H4 (cell line): ENCODE measurements around the gene C16orf96. TPM values are rescaled to one million over a fixed set of nuclear protein-coding genes. Genes with fewer than 3 reads are reported as not detected.

Source experiments
- DNase-seq: peaks from one replicate; pipeline ENCODE4 v3.0.0-alpha.2; 2015; ENCODE audit warnings: low spot score
- total RNA-seq: library from RNA; depleted of rRNA; stranded (reverse); fragments of >200 nt; shearing (Covaris generic); gene quantifications from 2 replicates; pipeline ENCODE4 v1.2.3, GENCODE V29; 2014

Gene C16orf96
- total RNA-seq, 1 experiment from 2014 or later, result not detected

GRCh38 chr16:4601036-4601863 lies 45.1 kb downstream of the C16orf96 start:
- no peak for DNase-seq

DNA sequence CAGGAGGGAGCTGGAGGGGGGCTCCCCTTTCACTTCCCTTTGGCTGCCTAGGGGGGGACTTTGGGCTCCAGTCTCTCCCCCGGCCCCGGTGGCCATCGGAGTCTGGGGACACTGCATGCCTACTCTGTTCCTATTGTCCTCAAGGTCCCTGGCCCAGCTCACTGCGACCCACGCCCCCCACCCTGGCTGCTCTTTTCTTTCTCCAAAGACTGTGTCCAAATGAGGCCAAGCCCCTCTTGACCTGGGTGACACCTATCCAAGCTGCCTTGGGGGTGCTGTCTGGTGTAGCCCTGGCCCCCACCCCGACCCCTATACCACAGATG lies 45.7 kb downstream of the C16orf96 start:
- DNase-seq, result no peak

GRCh38 chr16:4602331-4602730 lies 46.2 kb downstream of the C16orf96 start:
- no peak for DNase-seq

- DNase-seq, result no peak
Measured at GRCh38 chr16:4603624-4604170, 47.6 kb downstream of the C16orf96 start.

DNA sequence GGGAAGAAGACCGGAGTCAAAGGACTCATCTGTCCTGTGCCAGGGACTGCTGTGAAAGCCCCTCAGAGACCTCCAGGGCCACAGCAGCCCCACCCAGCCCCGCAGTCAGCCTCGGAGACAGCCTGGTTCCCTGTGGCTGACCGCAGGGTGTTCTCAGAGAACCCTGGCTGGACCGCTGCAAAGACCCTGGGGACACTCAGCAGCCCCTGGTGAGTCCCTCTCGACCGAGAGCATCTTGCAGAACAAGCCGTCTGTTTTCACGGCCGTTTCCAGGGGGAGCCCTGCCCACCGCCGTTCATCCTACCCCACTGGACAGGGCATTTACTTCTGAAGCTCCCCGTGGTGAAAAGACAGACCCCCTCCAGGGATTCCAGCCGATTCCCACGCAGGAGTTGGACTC lies 48.3 kb downstream of the C16orf96 start:
- no peak for DNase-seq

DNA sequence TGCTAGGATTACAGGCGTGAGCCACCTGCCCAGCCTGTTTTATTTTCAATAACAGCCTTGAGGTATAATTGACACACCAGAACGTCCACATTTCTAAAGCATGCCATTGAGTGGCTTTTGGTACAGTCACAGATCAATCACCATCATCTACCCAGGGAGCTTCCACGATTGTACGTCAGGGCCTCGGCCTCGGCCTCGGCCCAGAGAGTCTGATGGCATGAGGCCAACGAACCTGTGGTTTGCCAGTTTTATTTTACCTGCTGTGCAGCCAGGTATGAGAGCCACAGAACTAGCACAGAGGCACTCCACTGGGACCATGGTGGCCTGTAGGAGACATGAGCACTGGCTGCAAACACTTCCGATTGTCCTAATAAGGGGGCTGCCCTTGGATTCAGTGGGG lies 50.2 kb downstream of the C16orf96 start:
- DNase-seq, result no peak

- DNase-seq, result no peak
Measured at GRCh38 chr16:4607841-4608703, 51.9 kb downstream of the C16orf96 start.

GRCh38 chr16:4608704-4608980 lies 52.5 kb downstream of the C16orf96 start:
- no peak for DNase-seq

DNA sequence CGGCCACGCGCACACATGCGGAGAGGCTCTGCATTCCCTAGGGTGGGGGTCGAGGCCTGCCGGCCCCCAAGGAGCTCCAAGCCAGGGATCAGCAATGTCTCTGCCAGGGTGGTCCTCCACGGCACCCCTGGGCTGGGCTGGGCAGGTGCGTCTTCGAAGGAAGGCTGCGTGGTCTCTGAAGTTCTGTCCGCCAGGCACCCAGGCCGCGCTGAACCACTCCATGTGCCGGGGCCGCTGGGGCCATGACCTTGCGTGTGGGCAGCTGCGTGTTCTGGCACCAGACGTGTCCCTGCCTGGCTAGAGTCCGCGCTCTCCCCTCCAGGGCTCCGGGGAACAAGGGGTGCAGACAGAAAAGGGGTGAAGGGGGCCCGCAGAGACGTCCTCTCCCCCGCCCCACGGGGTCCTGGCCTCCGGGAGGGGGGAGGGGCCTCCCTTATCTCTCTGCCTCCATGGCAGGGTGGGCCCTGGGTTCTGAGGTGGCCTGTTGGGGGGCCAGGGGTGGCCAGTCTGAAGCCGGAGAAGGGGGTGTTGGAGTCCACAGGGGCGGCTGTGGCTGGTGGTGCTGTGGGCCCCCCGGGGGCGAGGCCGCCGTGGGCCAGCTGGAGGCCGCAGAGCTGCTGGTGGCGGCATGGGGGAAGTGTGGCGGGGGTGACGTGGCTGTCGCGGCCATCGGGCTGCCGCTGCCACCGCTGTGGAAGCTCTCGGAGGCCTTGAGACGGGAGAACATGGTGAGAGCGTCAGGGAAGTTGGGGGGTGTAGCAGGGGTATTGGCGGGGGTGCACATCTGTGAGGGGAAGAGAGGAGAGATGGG lies 53.3 kb downstream of the C16orf96 start:
- DNase-seq, result no peak

DNA sequence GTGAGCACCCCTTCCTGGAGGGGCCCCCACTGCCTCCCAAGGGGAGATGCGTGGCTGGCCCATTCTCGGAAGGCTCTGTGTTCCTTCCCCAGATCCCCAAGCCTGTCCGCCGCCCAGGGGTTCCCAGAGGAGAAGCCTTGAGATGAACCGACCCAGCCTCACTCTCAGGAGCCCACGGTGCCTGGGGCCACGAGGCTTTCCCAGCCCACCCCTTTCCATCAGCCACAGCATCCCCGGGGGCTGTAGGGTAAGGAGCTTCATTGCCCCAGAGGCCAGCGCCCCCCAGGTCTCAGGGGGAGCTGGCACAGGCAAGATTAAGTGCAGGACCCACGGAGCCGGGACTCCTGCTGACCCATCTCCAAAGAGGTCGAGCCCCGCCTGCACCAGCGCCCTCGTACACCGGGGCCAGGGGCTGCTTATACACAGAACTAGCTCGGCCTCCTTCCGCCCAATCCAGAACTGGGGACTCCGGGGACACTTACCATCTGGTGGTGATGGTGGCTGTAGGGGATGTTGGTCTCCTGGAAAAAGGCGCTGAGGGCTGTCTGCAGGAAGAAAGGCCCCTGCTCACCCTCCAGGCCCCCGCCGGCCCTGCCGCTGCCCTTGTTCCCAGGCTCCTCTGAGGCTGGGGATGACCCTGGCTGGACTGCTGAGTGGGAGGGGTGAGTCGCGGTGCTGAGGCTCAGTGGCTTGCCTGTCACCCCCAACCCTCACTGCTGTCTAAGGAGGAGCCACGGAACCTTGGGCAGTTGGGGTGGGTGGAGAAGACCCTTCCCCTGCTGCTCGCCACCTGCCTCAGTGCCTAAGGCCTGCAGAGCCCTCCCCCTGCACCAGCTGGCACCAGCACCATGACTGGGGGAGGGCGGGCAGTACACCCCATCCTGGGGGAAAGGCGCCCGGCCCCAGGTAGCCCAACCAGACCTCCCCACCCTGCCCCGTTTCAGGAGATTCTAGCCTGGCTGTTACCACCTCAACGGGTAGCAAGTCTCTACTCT lies 54.2 kb downstream of the C16orf96 start:
- DNase-seq, result no peak

DNA sequence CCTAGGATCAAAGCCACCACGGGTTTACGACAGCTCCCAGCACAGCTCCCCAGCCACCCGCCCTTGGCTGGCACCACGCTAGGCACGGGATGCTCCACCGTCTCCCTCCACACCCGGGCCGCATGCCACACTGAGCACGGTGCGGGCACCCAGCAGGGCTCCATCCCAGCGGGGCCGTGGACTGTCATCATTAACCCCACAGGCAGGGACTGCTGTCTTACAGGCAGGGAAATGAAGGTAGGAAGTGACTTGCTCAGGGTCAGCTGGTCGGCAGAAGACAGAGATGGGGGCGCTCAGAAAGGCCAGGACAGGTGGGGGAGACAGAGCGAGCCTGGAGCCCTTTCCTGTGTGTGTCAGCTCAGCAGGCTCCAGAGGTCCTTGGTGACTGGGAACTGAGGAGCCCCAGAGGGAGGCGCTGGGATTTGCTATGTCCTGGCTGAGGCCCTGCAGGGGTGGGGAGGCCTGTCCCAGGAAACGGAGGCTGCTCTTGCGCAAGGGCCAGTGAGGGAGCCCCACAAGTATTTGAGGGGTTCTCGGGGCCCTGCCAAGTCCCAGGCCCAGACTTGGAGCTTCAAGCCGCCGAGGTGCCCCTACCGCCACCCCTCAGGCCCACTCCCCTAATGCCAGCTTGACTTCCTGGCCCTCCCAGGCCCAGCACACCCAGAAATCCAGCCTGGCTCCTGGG lies 55.3 kb downstream of the C16orf96 start:
- DNase-seq, result no peak

DNA sequence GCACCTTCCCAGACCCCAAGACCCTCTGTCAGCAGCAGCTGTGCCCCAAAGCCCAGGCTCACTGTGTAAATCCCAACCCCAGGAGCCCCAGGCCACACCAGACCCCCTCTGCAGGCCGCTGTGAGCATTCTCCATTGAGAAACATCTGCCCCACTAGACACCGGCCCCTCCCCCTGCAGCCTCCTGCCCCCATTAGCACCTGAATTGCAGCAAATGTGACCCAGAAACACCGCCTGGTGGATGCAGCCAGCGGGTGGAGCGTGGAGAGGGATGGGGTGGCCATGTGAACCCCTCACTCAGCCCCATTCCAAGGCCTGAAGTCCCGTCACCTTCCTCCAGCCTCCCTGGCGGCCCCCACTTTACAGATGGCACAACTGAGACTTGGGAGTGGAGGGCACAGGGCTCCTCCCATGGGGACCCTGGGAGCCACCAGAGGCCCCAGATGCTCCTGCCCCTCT lies 56.4 kb downstream of the C16orf96 start:
- DNase-seq, result no peak

GRCh38 chr16:4612977-4613635 lies 57.0 kb downstream of the C16orf96 start:
- no peak for DNase-seq

DNA sequence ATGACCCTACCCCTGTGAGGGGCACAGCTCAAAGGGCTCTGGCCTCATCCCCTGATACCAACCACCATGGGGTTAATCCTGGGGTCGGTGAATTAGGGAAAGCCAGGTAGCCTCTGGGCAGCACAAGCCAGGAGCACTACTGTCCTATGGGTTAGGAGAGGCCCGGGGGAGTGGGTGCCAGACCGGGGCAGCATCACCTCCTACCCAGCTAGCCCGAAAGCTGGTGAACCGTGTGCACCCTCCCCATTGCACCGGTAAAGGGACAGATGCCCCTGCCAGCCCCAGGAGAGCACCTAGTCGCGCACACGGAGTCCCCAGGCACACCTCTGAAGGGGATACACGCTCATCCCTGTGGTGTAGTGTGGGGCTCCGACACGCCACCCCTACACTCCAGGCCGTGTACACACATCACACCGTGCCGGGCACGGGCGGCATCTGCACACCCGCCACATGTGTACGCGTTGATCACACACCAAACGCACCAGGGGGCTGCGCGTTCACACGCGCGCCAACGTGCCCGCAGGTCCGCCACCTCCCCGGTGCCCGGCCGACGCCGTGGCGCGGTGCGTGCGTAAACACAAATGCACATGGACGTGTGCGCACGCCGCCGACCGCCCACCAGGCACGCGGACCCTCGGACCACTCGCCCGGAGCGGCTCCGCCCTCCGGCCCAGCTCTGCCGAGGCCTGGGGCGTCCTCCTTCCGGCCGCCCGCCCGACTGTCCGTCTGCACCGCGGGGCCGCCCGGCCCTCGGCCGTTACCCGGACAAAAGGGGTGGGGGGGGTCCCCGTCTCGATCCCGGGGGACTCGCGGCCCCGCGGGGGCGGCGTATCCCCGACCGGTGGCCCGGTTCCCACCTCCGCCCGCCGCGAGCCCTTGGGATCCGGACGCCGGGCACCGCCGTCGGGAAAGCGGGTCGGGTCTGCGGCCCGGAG lies 57.8 kb downstream of the C16orf96 start:
- DNase-seq, result no peak

DNA sequence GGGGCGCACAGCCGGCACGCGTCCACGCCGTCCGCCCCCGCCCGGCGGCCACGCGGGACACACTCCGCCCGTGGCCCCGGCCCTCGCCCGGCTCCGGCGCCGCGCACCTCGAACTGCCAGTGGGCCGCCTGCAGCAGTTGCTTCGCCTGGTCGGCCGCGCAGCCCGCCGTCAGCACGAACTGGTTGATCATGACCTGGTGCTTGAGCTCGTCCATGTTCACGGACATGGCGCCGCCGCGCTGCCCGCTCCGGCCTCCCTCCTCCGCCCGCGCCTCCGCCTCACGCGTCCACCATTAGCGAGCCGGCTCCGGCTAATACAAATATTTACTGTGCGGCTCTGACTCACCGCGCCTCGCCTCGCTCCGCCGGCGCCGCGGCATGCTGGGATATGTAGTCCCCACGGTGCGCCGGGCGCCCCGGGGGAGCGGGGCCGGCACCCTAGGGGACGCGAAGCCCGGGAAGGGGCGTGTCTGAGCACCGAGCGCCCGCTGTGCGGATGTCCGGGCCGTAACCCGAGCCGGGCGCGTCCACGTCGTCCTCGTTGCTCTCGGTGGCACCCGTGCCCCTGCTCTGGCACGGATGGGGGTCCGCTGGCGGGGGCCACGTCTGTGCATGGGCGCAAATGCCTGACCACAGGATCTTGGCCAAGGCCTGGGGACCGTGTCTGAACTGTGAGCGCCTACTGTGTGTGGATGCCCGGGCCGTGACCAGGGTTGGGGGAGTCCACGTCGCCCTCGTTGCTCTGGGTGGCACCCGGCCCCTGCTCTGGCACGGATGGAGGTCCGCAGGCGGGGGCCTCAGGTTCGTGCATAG lies 58.6 kb downstream of the C16orf96 start, which contains the start of gene UBALD1:
Gene UBALD1 (minus strand): TSS at position 318 of the 813 bp plus-strand sequence. CDS start 91 bp downstream, at position 227.
- peak; percentile 85 for DNase-seq

GRCh38 chr16:4615384-4616046 lies 59.4 kb downstream of the C16orf96 start:
- no peak for DNase-seq
